Measurements from ENCODE around the gene PIGL.

DNA sequence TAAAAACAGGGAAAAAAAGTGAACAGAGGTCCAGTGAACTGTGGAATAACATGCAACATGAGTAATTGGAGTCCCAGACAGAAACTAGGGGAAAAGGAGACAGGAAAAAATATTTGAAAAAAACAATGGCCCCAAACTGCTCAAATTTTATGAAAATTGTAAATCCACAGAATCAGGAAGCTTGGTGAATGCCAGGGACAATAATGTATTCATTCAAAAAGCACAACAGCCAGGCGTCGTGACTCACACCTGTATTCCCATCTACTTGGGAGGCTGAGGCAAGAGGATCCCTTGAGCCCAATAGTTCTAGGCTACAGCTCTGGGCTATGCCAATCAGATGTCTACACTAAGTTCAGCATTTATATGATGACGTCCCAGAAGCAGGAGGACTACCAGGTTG is 25.4 kb upstream of the PIGL start:
- TF ChIP-seq, protein P1, sequence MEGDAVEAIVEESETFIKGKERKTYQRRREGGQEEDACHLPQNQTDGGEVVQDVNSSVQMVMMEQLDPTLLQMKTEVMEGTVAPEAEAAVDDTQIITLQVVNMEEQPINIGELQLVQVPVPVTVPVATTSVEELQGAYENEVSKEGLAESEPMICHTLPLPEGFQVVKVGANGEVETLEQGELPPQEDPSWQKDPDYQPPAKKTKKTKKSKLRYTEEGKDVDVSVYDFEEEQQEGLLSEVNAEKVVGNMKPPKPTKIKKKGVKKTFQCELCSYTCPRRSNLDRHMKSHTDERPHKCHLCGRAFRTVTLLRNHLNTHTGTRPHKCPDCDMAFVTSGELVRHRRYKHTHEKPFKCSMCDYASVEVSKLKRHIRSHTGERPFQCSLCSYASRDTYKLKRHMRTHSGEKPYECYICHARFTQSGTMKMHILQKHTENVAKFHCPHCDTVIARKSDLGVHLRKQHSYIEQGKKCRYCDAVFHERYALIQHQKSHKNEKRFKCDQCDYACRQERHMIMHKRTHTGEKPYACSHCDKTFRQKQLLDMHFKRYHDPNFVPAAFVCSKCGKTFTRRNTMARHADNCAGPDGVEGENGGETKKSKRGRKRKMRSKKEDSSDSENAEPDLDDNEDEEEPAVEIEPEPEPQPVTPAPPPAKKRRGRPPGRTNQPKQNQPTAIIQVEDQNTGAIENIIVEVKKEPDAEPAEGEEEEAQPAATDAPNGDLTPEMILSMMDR (IDR thresholded peaks at IDR 0.05) = no peak
- no peak for TF ChIP-seq ZFX (IDR thresholded peaks at IDR 0.05; ENCODE audit: borderline replicate concordance)
